Stimulated activated naive CD8-positive, alpha-beta T cell treated with anti-CD3 and anti-CD28 coated beads, Interleukin-15, amount 100 ng/mL, for 72 hours (primary cell): ENCODE measurements around the gene ADAMTS18.
"Not testable (repeated sequence)": the region's sequence is repeated elsewhere in the genome, so short reads cannot be mapped to it uniquely, and the experiment has no call there.

ENCODE experiments used
- ATAC-seq: fragments of 150-1000 bp; cut with Tn5 transposase; 2 replicates; pipeline ENCODE4 v1.10.0; 2021; ENCODE audit warnings: mild to moderate bottlenecking, moderate library complexity
- DNase-seq, 2 donors: peaks; one replicate each; pipeline ENCODE4 v3.0.0; 2021 to 2022
- H3K27ac Mint-ChIP-seq, 2 donors: one replicate each; pipeline ENCODE4 v1.8.0; 2022; ENCODE audit warnings: mild to moderate bottlenecking in 2 of 2, mixed read lengths in 2 of 2, moderate library complexity in 2 of 2
- H3K27me3 Mint-ChIP-seq: one replicate; pipeline ENCODE4 v1.8.0; 2022; ENCODE audit warnings: mixed read lengths
- H3K4me1 Mint-ChIP-seq: one replicate; pipeline ENCODE4 v1.8.0; 2022; ENCODE audit warnings: mild to moderate bottlenecking, mixed read lengths
- H3K4me3 Mint-ChIP-seq, 2 donors: one replicate each; pipeline ENCODE4 v1.8.0; 2022; ENCODE audit warnings: mild to moderate bottlenecking in 2 of 2, mixed read lengths in 2 of 2, moderate library complexity in 1 of 2
- H3K9me3 Mint-ChIP-seq, 2 donors: one replicate each; pipeline ENCODE4 v1.8.0; 2022; ENCODE audit warnings: mixed read lengths in 2 of 2

Gene ADAMTS18

GRCh38 chr16:77434530-77435271, at the start of gene ADAMTS18:
TSS of gene ADAMTS18 (minus strand) at chr16:77435034. CDS start at chr16:77434695, 339 bp downstream.
- H3K4me3 Mint-ChIP-seq, result no peak within 1 kb of the TSS
- H3K9me3 Mint-ChIP-seq, result no peaks in the 10 kb centered on the region
- peaks cover 36% of the 10 kb centered on the region for H3K27me3 Mint-ChIP-seq
- H3K4me1 Mint-ChIP-seq, result no peaks in the 10 kb centered on the region
- H3K27ac Mint-ChIP-seq, result peak within 1 kb of the TSS in 1 of 2 donors; percentile 5
- no peak for DNase-seq
- no peak for ATAC-seq

GRCh38 chr16:77480681-77481315, 46.0 kb upstream of the ADAMTS18 start:
- Mint-ChIP-seq H3K4me1 (no peaks in the 10 kb centered on the region), H3K27ac (no peak overlapping the region), H3K4me3 (no peak overlapping the region), H3K27me3 (peaks cover 8% of the 10 kb centered on the region), H3K9me3 (peaks cover 0 to 5% of the 10 kb centered on the region in 2 donors)
- no peak for DNase-seq
- no peak for ATAC-seq

- H3K27me3 Mint-ChIP-seq, result peaks cover 21% of the 10 kb centered on the region
- no peaks in the 10 kb centered on the region for H3K9me3 Mint-ChIP-seq
- DNase-seq, result no peak
- H3K4me1 Mint-ChIP-seq, result no peaks in the 10 kb centered on the region
- no peak overlapping the region for H3K27ac Mint-ChIP-seq
- no peak for ATAC-seq
- no peak overlapping the region for H3K4me3 Mint-ChIP-seq
Measured at GRCh38 chr16:77472262-77472661, 37.4 kb upstream of the ADAMTS18 start.

GRCh38 chr16:77470851-77471250, 36.0 kb upstream of the ADAMTS18 start:
- Mint-ChIP-seq H3K4me1 (no peaks in the 10 kb centered on the region), H3K4me3 (no peak overlapping the region), H3K27me3 (peaks cover 21% of the 10 kb centered on the region), H3K27ac (no peak overlapping the region), H3K9me3 (no peaks in the 10 kb centered on the region)
- no peak for DNase-seq
- ATAC-seq, result no peak

GRCh38 chr16:77469634-77470033, 34.8 kb upstream of the ADAMTS18 start:
- no peak overlapping the region for H3K27ac Mint-ChIP-seq
- ATAC-seq (no peak), DNase-seq (no peak)
- no peak overlapping the region for H3K4me3 Mint-ChIP-seq
- peaks cover 21% of the 10 kb centered on the region for H3K27me3 Mint-ChIP-seq
- H3K4me1 Mint-ChIP-seq, result no peaks in the 10 kb centered on the region
- H3K9me3 Mint-ChIP-seq, result no peaks in the 10 kb centered on the region

GRCh38 chr16:77468831-77469230, 34.0 kb upstream of the ADAMTS18 start:
- Mint-ChIP-seq H3K4me3 (no peak overlapping the region), H3K4me1 (no peaks in the 10 kb centered on the region), H3K27me3 (peaks cover 21% of the 10 kb centered on the region), H3K27ac (no peak overlapping the region), H3K9me3 (no peaks in the 10 kb centered on the region)
- no peak for DNase-seq
- no peak for ATAC-seq

- H3K27ac Mint-ChIP-seq, result no peak overlapping the region
- DNase-seq (no peak), ATAC-seq (no peak)
- H3K9me3 Mint-ChIP-seq, result no peaks in the 10 kb centered on the region
- H3K27me3 Mint-ChIP-seq, result peaks cover 13% of the 10 kb centered on the region
- no peak overlapping the region for H3K4me3 Mint-ChIP-seq
- H3K4me1 Mint-ChIP-seq, result no peaks in the 10 kb centered on the region
Measured at GRCh38 chr16:77467821-77468335, 33.0 kb upstream of the ADAMTS18 start.

- H3K9me3 Mint-ChIP-seq, H3K4me3 Mint-ChIP-seq, DNase-seq, ATAC-seq, H3K27ac Mint-ChIP-seq, H3K27me3 Mint-ChIP-seq, H3K4me1 Mint-ChIP-seq: not testable (repeated sequence)
Measured at GRCh38 chr16:77463659-77464058, 28.8 kb upstream of the ADAMTS18 start.

GRCh38 chr16:77462894-77463293, 28.1 kb upstream of the ADAMTS18 start:
- Mint-ChIP-seq H3K4me1 (no peaks in the 10 kb centered on the region), H3K27me3 (peaks cover 9% of the 10 kb centered on the region), H3K27ac (no peak overlapping the region), H3K9me3 (no peaks in the 10 kb centered on the region), H3K4me3 (no peak overlapping the region)
- no peak for DNase-seq
- no peak for ATAC-seq

GRCh38 chr16:77459534-77460254, 24.9 kb upstream of the ADAMTS18 start:
- Mint-ChIP-seq H3K27me3 (peaks cover 16% of the 10 kb centered on the region), H3K4me1 (no peaks in the 10 kb centered on the region), H3K27ac (no peak overlapping the region), H3K4me3 (no peak overlapping the region), H3K9me3 (no peaks in the 10 kb centered on the region)
- no peak for ATAC-seq
- no peak for DNase-seq

- DNase-seq (no peak), ATAC-seq (no peak)
- Mint-ChIP-seq H3K4me1 (no peaks in the 10 kb centered on the region), H3K4me3 (no peak overlapping the region), H3K9me3 (no peaks in the 10 kb centered on the region), H3K27me3 (peaks cover 16% of the 10 kb centered on the region), H3K27ac (peak overlapping the region in 1 of 2 donors; percentile 1)
Measured at GRCh38 chr16:77457046-77457445, 22.2 kb upstream of the ADAMTS18 start.

- Mint-ChIP-seq H3K4me3 (no peak overlapping the region), H3K4me1 (no peaks in the 10 kb centered on the region), H3K27me3 (peaks cover 15% of the 10 kb centered on the region), H3K9me3 (no peaks in the 10 kb centered on the region), H3K27ac (no peak overlapping the region)
- DNase-seq (no peak), ATAC-seq (no peak)
Measured at GRCh38 chr16:77452243-77452642, 17.4 kb upstream of the ADAMTS18 start.

GRCh38 chr16:77450790-77451487, 16.1 kb upstream of the ADAMTS18 start:
- no peaks in the 10 kb centered on the region for H3K9me3 Mint-ChIP-seq
- no peaks in the 10 kb centered on the region for H3K4me1 Mint-ChIP-seq
- ATAC-seq (no peak), DNase-seq (no peak)
- H3K27me3 Mint-ChIP-seq, result peaks cover 9% of the 10 kb centered on the region
- no peak overlapping the region for H3K4me3 Mint-ChIP-seq
- no peak overlapping the region for H3K27ac Mint-ChIP-seq

- Mint-ChIP-seq H3K27ac (no peak overlapping the region), H3K27me3 (peaks cover 15% of the 10 kb centered on the region), H3K4me3 (no peak overlapping the region), H3K4me1 (no peaks in the 10 kb centered on the region), H3K9me3 (no peaks in the 10 kb centered on the region)
- no peak for ATAC-seq
- no peak for DNase-seq
Measured at GRCh38 chr16:77449208-77449607, 14.4 kb upstream of the ADAMTS18 start.

GRCh38 chr16:77445324-77445723, 10.5 kb upstream of the ADAMTS18 start:
- H3K27ac Mint-ChIP-seq, result no peak overlapping the region
- H3K4me1 Mint-ChIP-seq, result no peaks in the 10 kb centered on the region
- DNase-seq, result no peak
- no peak overlapping the region for H3K4me3 Mint-ChIP-seq
- no peak for ATAC-seq
- H3K9me3 Mint-ChIP-seq, result no peaks in the 10 kb centered on the region
- peaks cover 16% of the 10 kb centered on the region for H3K27me3 Mint-ChIP-seq
